ENCODE data around the gene ACAP1.

DNA sequence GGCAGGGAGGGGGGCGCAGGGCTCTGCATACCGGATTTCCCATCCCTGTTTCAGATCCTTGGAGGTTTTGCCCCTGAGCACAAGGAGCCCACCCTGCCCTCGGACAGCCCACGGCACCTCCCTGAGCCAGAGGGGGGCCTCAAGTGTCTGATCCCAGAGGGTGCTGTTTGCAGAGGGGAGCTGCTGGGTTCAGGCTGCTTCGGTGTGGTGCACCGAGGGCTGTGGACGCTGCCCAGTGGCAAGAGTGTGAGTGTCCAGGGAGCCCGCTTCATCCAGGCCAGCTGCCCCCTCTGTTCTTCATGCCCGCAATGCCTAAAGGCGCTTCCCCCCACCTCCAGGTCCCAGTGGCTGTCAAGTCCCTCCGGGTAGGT lies 47.0 kb downstream of the ACAP1 start:
- TF ChIP-seq, protein P1, sequence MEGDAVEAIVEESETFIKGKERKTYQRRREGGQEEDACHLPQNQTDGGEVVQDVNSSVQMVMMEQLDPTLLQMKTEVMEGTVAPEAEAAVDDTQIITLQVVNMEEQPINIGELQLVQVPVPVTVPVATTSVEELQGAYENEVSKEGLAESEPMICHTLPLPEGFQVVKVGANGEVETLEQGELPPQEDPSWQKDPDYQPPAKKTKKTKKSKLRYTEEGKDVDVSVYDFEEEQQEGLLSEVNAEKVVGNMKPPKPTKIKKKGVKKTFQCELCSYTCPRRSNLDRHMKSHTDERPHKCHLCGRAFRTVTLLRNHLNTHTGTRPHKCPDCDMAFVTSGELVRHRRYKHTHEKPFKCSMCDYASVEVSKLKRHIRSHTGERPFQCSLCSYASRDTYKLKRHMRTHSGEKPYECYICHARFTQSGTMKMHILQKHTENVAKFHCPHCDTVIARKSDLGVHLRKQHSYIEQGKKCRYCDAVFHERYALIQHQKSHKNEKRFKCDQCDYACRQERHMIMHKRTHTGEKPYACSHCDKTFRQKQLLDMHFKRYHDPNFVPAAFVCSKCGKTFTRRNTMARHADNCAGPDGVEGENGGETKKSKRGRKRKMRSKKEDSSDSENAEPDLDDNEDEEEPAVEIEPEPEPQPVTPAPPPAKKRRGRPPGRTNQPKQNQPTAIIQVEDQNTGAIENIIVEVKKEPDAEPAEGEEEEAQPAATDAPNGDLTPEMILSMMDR (IDR thresholded peaks at IDR 0.05; ENCODE audit: insufficient read depth, low read depth, low read length), result no peak
- no peak for TF ChIP-seq EZH2 (IDR thresholded peaks at IDR 0.05; ENCODE audit: insufficient read depth, low read length)
